NCI-H1092 treated with DMSO at 0.1 percent for 48 hours (cell line): Measurements from ENCODE around the gene RABL3.
"Not testable (repeated sequence)": the region's sequence is repeated elsewhere in the genome, so short reads cannot be mapped to it uniquely, and the experiment has no call there.

Experiments
- DNase-seq: peaks from one replicate; lab custom pipeline; 2025; lab: John Stamatoyannopoulos, UW

RABL3 gene

DNA sequence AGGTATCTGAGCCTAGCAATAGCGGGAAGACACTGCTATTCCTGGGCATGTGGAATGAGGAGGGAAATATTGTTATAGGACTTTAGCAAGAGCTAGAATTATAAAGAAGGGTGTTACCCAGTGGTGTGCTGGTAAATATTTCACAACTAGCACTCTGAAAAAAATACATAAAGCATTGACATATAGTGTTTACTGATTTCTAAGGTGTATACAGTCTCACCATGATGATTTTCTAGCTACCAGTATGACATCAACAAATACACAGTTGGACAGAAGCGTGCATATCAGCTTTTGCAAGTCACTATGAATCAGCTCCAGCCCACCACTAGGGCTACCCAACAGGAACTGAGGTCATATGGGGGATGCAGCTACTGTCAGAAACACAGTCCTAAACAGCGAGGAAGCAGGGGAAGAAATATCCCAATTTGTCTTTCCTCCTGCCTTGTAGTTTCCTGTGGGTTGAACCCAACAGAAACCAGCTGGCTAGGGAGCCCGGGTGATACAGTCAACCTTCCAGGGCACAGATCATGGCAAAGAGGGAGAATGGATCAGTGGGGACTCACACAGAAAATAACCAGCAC, 99.9 kb downstream of the RABL3 start:
- no peak for DNase-seq

DNA sequence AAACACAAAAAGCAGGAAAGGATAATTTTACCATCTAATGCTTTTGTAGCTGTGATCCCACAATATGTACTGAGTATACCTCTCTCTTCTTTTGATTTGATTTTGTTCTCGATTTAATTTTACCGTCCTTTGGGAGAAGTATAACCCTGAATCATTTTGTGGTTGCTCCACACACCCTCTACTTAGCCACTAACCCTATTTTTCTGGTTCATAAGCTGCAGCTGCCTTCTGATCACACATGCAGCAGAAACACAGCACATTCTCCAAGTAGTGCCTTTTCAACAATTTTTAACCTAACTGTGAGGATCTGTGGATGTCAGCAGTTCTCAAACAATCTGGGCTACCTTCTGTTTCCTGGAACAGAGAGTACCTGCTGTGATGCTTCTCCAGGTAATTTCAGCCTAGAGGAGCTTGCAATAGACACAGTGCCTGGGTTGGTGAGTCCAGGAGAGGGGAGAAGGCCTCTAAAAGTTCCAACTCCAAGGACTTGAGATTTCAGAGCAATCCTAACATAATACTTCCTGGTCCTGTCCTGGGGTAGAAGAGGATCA, 100.5 kb downstream of the RABL3 start:
- DNase-seq: no peak

DNA sequence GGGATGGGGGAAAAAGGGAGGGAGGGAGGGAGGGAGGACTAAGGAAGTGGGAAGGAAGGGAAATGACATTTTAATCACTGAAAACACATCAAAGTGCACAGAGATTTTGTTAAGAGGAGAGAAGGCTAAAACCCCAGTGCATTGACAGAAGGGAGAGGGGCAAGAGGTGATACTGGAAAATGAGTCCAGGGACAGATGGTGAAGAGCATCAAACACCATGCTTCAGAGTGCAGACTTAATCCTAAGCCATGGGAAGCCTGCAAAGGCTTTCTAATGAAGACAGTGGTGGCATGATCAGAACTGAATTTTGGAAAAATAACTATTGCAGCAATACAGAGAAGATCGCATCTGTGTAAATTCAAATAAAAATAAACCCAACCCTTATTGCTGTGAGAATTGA, 102.1 kb downstream of the RABL3 start:
- DNase-seq: no peak

DNA sequence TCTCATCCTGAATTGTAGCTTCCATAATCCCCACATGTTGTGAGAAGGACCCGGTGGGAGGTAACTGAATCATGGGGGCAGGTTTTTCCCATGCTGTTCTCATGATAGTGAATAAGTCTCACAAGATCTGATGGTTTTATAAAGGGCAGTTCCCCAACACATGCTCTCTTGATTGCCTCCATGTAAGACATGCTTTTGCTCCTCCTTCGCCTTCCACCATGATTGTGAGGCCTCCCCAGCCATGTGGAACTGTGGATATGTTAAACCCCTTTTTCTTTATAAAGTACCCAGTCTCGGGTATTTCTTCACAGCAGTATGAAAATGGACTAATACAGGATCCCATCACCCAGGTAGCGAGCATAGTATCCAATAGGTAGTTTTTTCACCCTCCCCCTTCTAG, 103.5 kb downstream of the RABL3 start:
- not testable (repeated sequence) for DNase-seq

DNA sequence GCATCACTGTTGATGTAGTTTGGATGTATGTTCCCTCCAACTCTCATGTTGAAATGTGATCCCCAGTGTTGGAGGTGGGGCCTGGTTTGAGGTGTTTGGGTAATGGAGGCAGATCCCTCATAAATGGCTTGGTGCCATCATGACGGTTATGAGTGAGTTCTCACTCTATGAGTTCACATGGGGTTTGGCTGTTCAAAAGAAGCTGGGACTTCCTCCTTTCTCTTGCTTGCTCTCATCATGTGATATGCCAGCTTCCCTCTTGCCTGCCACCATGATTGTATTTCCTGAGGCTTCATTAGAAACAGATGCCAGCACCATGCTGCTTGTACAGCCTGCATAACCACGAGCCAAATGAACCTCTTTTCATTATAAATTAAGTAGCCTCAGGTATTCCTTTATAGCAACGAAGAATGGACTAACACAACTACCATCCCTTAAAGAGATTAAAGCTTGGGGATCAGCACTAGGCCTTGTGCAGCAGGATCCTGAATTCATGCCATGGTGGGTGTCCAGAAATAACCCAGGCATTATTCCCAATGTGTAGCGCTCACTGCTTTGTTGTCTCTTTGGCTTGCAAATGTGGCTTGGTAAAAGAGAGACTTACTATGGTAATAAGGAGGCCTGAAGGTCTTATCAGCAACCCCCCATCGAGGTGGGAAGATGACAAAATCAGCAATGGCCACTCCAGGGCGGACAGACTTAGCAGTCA, 104.3 kb downstream of the RABL3 start:
- DNase-seq: no peak

DNA sequence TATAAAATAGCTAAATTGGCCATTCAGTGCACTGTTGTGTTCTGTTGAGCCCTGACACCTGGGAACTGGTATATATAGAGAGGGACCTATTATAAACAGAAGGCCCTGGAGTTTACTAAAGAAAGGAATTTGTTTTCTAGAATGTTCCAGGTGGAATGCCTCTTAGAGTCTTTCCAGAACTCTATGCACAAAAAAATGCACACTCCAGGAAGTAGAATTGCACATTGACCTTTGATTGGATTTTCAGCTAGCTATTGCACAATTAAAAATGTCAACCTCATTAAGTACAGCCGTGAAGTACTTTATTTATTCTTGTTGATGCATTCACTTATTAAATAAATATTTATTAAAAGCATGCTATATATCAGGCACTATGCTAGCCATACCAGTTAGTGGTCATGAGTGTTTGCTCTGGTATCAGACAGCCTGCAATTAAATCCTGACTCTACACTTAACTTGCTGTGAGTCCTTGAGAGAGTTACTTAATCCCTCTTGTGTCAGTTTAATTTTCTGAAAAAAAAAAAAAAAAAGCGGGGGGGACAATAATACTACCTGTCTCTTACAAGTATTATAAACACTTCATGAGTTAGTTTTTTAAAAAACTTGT, 105.4 kb downstream of the RABL3 start:
- no peak for DNase-seq
